ENCODE results near the gene ADAMTS7.
"Not testable (repeated sequence)": the region's sequence is repeated elsewhere in the genome, so short reads cannot be mapped to it uniquely, and the experiment has no call there.

The ADAMTS7 gene

GRCh38 chr15:78730955-78731354 is 80.3 kb downstream of the ADAMTS7 start:
- no peak for DNase-seq (ENCODE audit: low read depth in 1 of 2, low spot score in 1 of 2)

- not testable (repeated sequence) for DNase-seq (ENCODE audit: low read depth in 1 of 2, low spot score in 1 of 2)
Measured at GRCh38 chr15:78728427-78728826, 82.8 kb downstream of the ADAMTS7 start.

DNA sequence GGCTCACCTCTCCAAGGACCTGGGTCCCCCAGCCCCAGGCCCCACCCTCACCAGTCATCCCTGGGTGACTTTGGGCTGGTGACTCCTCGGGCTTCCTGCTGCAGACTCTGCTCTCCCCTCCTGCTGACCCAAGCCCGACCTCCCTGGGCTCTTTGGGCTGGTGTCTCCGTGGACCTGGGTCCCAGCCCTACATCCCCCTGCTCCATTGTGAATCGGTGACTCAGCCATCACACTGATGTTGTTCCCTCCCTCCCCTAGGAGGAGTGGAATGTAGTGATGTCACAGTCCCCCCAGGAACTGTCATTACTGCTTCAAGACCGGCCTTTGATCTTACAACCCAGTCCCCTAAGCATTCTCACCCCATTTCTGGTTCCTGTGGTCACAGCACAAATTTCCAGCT is 83.7 kb downstream of the ADAMTS7 start:
- no peak for DNase-seq (ENCODE audit: low read depth in 1 of 2, low spot score in 1 of 2)

- DNase-seq (ENCODE audit: low read depth in 1 of 2, low spot score in 1 of 2) = no peak
Measured at GRCh38 chr15:78726870-78727551, 84.3 kb downstream of the ADAMTS7 start.

DNA sequence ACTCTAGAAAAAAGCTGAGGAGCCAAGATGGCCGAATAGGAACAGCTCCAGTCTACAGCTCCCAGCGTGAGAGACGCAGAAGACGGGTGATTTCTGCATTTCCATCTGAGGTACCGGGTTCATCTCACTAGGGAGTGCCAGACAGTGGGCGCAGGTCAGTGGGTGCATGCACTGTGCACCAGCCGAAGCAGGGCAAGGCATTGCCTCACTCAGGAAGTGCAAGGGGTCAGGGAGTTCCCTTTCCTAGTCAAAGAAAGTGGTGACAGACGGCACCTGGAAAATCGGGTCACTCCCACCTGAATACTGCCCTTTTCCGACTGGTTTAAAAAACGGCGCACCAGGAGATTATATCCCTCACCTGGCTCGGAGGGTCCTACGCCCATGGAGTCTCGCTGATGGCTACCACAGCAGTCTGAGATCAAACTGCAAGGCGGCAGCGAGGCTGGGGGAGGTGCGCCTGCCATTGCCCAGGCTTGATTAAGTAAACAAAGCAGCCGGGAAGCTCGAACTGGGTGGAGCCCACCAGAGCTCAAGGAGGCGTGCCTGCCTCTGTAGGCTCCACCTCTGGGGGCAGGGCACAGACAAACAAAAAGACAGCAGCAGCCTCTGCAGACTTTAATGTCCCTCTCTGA is 91.3 kb downstream of the ADAMTS7 start:
- not testable (repeated sequence) for DNase-seq (ENCODE audit: low read depth in 1 of 2, low spot score in 1 of 2)

- no peak for DNase-seq (ENCODE audit: low read depth in 1 of 2, low spot score in 1 of 2)
Measured at GRCh38 chr15:78718837-78719236, 92.4 kb downstream of the ADAMTS7 start.

- no peak for DNase-seq (ENCODE audit: low read depth in 1 of 2, low spot score in 1 of 2)
Measured at GRCh38 chr15:78717956-78718656, 93.2 kb downstream of the ADAMTS7 start.

DNA sequence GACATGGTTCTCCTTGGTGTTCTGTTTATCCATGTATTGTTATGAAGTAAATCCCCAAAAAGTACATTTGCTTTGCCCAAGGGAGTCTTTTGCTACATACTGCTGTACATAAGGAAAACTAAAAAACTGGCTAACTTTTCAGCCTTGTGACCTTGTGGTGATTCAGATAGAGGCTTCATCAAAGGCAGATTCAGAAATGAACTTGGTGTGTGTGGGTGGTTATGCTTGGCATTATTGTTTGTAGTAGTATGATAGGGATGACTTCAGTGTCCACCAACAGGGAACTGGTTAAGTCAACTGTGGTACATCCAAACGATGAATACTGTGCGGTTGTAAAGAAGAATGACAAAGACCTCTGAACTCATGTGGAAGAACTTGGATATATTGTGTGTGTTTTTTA is 94.6 kb downstream of the ADAMTS7 start:
- no peak for DNase-seq (ENCODE audit: low read depth in 1 of 2, low spot score in 1 of 2)

- DNase-seq (ENCODE audit: low read depth in 1 of 2, low spot score in 1 of 2) = no peak
Measured at GRCh38 chr15:78715930-78716329, 95.3 kb downstream of the ADAMTS7 start.

DNA sequence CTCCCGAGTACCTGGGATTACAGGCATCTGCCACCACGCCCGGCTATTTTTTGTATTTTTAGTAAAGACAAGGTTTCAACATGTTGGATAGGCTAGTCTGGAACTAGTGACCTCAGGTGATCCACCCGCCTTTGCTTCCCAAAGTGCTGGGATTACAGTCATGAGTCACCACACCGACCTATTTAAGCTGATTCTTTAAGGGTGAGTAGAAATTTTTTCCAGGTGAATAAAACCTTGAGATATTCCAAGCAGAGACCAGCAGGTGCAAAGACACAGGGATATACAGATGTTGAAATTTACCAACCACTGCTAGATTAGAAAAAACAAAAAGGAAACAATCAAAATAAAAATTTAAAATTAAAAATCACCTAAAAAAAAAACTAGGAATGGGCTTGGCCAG is 95.8 kb downstream of the ADAMTS7 start:
- no peak for DNase-seq (ENCODE audit: low read depth in 1 of 2, low spot score in 1 of 2)

DNA sequence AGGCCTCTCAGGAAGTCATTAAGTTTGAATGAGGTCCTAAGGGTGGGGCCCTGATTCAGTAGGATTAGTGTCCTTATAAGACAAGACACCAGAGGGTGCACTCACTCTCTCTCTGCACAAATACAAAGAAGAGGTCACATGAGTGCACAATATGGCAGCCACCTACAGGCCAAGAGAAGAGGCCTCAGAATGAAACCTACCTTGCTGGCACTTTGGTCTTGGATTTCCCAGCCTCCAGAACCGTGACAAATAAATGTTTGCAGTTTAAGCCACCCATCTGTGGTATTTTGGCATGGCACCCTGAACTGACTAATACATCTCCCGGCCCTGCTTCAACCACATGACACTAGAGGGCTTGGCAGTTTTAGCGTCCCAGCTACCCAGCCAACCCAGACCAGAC is 96.4 kb downstream of the ADAMTS7 start:
- no peak for DNase-seq (ENCODE audit: low read depth in 1 of 2, low spot score in 1 of 2)

GRCh38 chr15:78712797-78713515 is 98.3 kb downstream of the ADAMTS7 start:
- no peak for DNase-seq (ENCODE audit: low read depth in 1 of 2, low spot score in 1 of 2)

GRCh38 chr15:78711638-78712037 is 99.6 kb downstream of the ADAMTS7 start:
- DNase-seq (ENCODE audit: low read depth in 1 of 2, low spot score in 1 of 2) = no peak

DNA sequence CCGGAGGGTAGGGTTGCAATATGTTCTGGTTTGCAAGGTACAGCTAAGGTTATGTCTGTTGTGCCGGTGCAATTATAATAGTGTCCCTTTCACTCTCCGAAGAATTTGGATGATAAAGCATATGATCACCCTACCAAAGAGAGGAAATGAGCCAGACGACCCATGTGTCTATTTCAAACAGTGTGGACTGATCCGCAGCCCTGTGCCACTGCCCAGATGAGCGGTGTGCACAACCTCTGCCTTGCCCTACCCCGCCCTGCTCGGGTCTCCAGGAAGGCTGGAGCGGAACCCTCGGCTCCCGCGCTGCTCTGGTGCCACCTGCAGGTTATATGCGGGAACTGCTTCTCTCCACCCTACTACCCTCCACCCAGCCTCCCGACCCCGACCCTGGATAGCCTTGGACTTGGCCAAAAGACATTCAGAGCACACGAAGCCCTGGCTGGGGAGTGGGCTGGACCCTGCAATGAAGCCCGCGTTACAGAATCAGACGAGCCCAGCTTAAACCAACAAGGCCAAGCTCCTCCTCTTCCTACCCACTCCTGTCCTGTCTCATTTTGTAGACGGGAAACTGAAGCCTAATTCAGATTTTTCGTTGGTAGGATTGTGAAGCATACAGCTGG is 101.9 kb downstream of the ADAMTS7 start:
- DNase-seq (ENCODE audit: low read depth in 1 of 2, low spot score in 1 of 2) = peak; percentile 34 to 50

All from stimulated activated CD4-positive, alpha-beta T cell treated with anti-CD3 and anti-CD28 coated beads, Interleukin-15, amount 100 ng/mL, for 1 hour (primary cell).